Neural progenitor cell (in vitro differentiated cells): Measurements from ENCODE around the gene AEN.

Source experiments
- EZH2 ChIP-seq: fragments of 200-600 bp; sonication (generic); IDR thresholded peaks from 2 replicates; pipeline ENCODE4 v1.6.1; 2017; ENCODE audit warnings: antibody characterized with exemption, mild to moderate bottlenecking, moderate library complexity
- EZH2phosphoT487 ChIP-seq: fragments of 200-600 bp; sonication (generic); IDR thresholded peaks from 2 replicates; pipeline ENCODE4 v1.6.1; 2017; ENCODE audit warnings: antibody characterized with exemption
- TF ChIP-seq, protein P1 (sequence below): fragments of 200-600 bp; sonication (generic); IDR thresholded peaks from 2 replicates; pipeline ENCODE4 v1.5.1; 2017; ENCODE audit warnings: antibody characterized with exemption, mild to moderate bottlenecking

- TF ChIP-seq EZH2phosphoT487 (no peak), EZH2 (no peak)
- TF ChIP-seq, protein P1, sequence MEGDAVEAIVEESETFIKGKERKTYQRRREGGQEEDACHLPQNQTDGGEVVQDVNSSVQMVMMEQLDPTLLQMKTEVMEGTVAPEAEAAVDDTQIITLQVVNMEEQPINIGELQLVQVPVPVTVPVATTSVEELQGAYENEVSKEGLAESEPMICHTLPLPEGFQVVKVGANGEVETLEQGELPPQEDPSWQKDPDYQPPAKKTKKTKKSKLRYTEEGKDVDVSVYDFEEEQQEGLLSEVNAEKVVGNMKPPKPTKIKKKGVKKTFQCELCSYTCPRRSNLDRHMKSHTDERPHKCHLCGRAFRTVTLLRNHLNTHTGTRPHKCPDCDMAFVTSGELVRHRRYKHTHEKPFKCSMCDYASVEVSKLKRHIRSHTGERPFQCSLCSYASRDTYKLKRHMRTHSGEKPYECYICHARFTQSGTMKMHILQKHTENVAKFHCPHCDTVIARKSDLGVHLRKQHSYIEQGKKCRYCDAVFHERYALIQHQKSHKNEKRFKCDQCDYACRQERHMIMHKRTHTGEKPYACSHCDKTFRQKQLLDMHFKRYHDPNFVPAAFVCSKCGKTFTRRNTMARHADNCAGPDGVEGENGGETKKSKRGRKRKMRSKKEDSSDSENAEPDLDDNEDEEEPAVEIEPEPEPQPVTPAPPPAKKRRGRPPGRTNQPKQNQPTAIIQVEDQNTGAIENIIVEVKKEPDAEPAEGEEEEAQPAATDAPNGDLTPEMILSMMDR, result no peak
Observed at GRCh38 chr15:88634449-88634848, 13.3 kb downstream of the AEN start.
